Islet of Langerhans (tissue), 1 donor: ENCODE data around the gene LECT2.

ENCODE experiments used
- FAIRE-seq: peaks from one replicate; lab custom pipeline; 2011; peaks lifted over from hg19 to GRCh38; lab: Jason Lieb, UNC

LECT2 gene

GRCh38 chr5:135934939-135935338, 19.8 kb downstream of the LECT2 start:
- no peak for FAIRE-seq

DNA sequence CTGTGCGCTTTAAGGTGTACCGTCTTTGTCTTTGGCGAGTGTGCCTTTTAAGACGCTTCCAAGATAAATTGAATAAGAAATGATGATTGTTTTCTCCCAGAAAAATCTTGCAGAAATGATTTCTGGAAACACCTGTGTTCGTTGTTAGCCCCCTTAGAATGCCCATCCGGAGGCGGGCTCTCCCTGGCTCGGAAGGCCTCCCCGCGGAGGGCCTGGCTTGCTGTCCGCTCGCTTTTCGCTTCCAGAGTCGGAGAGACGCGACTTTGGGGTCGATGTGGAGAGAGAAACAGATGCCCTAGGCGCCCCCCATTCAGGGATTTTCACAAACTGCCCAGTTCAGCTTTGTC, 23.9 kb downstream of the LECT2 start:
- no peak for FAIRE-seq

DNA sequence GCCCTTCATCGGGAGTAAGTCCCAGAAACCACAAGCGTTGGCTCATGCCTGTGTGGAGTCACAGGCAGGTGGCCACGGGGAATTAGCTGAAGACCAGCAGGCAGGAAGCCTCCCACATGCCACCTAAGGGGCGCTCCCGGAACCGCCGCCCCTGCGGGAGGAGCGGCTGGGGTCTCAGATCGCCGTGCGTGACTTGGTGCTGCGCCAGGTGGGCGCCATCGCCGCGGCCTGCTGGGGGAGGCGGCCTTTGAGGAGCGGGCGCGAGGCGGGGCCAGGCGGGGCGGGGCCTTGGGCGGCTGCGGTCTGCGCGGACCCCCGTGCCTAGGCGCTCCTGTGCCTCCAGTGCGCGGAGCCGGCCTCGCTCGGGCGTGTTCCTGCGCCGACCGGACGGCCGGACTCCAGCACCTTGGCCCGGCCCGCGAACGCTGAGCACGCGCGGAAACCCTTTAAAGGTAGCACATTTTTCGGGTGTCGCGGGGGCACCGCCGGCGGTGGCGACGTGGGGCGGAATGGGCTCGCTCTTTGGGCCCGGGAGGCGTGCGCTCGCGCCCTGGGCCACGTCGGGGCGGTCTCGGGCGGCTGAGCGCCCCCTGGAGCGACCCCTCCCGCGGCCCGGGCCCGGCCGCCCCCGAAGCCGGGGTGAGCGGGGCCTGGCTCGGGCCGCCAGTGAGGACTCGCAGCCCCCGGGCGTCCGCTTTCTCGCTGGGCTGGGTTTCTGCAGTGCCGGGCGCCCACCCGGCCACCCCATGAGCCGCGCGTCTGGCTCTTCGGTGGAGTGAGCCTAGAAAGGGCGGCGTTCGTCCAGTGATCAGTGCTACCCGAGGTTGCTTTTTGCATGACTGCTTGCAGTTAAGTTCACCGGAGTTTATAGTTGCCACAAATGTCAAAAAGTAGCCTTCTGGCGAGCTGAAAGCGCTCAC, 24.5 kb downstream of the LECT2 start:
- no peak for FAIRE-seq

- no peak for FAIRE-seq
These were observed 33.4 kb downstream of the LECT2 start for GRCh38 chr5:135921388-135921787.

DNA sequence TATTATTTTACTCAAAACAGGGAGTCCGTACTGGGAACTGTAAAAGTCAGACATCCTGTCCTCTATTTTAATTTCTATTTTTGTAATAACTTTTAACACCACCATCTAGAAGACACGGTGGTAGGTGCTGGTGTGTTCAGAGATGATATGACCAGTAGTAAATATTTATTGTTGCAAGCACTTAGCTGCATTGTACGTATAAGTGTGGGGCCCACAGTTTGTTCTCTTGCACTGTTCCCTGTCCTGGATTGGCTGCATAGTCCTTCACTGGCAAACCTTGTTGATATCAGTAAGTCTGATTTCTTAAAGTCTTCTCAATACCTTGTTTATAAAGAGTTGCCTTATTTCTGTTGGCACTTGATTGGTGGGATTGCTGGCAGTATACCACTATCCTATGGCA, 34.6 kb downstream of the LECT2 start:
- FAIRE-seq, result no peak

- FAIRE-seq, result no peak
These were observed 38.0 kb downstream of the LECT2 start for GRCh38 chr5:135916638-135917263.

GRCh38 chr5:135915466-135916001, 39.2 kb downstream of the LECT2 start:
- no peak for FAIRE-seq

- FAIRE-seq, result no peak
These were observed 40.8 kb downstream of the LECT2 start for GRCh38 chr5:135913713-135914626.

GRCh38 chr5:135905144-135905543, 49.6 kb downstream of the LECT2 start:
- FAIRE-seq, result no peak

- FAIRE-seq, result no peak
These were observed 53.1 kb downstream of the LECT2 start for GRCh38 chr5:135901633-135902032.

GRCh38 chr5:135900276-135900675, 54.5 kb downstream of the LECT2 start:
- no peak for FAIRE-seq

DNA sequence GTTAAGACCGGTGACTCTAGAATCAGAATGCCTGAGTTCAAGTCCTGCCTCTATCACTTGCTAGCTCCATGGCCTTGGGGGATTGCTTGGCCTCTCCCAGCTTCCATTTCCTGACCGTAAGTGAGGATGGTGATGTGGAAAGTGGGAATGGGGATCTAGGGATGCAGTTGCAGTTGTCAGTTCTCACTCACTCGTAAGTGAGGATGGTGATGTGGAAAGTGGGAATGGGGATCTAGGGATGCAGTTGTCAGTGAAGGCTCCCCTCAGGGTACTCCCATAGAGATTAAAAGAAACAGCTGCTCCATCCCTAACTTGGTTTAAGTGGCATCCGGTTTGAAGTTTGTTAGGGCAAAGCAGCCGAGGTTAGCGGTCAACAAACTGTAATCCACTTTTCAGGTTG, 56.1 kb downstream of the LECT2 start:
- no peak for FAIRE-seq
